NAMALWA (cell line): ENCODE data around the gene CXCL14.
"Not testable (repeated sequence)": the region's sequence is repeated elsewhere in the genome, so short reads cannot be mapped to it uniquely, and the experiment has no call there.

Source experiments
- DNase-seq: peaks from one replicate; pipeline ENCODE4 v3.0.0-alpha.2; 2015; ENCODE audit warnings: low spot score

The CXCL14 gene

DNA sequence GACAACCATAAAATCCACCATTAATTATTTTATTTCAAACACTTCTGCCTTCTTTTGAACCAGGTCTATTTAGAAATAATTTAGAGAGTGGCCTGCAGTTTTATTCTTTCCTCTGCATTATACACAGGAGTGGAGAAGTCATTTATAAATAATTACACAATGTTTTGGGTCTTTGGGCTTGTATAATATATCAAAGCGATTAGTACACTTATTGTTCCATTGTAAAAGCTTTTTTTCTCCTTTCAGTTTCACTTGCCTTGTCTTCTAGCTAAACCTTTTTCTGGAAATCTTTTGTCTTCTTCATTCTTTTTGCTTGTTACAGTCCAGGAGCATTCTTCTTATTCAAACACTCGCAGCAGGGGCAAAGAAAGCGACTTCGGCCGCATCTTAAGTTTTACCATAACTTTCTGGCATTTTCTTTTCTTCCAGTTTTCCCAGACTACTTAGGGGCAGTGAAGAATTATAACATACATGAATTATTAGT is 35.7 kb downstream of the CXCL14 start:
- DNase-seq = no peak

DNA sequence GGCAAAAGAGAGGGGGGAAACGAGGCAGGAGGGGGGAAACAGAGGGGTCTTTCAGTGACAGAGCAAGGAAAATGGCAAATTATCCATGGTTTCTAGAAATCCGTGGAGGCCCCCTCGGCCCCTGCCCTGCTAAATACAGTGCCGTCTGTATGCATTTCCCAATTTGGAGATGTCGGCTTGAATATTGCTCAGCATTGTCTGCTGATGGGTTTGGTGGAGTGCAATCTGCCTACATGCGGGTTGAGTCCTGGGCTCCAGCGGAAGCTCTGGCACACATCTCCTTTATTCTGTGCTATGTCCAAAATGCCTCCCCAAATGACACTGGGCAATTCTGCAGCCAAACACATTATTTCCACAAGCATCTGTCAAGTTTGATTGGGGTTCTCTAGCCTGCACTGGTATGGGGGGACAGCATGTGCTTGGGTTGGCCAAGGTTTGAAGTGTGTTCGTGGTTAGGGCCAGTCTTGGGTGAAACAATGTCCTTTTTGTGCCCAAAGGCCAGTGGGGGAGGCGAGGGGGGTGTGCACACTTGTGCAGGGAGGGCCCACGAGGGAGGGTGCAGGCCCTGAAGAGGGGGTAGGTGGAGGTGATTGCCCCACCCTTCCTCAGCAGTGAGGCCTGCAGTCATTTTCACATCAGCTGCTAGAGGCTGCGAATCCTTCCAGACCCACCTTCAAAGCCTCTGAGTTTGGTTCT is 36.8 kb downstream of the CXCL14 start:
- DNase-seq = no peak

DNA sequence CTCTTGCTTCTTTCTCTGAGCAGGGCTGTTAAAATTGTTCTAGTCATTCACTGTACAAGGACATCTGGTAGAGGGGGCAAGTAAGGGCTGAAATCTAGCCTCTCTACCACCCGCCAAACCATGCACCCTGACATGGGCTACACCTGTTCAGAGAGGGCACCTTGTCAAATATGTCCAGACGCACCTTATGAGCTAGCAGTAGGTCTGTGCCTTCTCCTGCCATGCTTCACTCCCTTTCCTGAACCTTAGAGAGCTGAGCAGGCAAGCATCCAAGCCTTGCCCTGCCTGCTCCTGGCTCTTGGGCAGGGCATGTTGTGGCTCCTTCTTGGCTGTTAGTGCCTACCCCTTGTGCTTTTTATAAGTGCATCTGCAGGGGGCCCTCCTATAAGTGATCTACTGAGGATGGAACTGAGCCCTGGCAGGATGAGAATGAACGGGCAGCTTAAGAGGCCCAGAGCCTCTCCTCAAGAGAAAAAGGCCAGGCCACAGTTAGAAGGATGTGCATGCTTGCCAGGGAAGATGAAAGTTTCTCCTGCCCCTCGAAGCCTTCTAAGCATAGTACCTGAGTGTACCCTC is 39.3 kb downstream of the CXCL14 start:
- DNase-seq = no peak

DNA sequence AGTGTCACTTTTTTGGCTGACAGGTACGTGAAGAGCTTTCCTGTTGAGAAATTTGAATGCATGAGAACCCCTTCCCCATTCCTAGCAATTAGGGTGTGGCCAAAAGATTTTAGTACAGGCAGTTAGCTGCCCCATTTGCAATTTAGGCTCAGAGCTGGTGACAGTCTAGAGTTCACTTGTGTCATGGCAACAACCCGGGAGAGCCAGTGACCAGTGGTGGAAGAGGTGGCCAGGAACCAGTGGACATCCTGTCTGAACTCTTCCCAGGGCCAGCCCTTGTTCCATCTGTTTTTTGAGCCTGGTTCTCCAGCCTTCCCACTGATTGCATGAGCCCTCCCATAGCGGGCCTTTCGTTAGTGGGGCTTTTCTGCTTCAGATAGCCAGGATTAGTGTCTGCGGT is 40.5 kb downstream of the CXCL14 start:
- no peak for DNase-seq

DNA sequence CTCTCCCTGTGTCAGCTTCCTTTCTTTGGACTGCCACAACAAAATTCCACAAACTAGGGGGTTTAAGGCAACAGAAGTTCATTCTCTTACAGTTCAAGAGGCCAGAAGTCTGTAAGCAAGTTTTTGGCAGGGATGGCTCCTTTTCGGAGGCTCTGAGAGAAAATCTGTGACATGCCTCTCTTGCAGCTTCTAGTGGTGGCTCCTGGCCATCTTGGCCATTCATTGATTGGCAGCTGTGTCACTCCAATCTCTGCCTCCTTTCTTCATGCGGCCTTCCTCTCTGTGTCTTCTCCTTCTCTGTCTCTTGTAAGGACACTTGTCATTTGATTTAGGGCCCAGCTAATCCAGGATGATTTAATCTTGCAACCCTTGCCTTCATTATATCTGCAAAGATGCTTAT is 41.0 kb downstream of the CXCL14 start:
- DNase-seq = no peak

DNA sequence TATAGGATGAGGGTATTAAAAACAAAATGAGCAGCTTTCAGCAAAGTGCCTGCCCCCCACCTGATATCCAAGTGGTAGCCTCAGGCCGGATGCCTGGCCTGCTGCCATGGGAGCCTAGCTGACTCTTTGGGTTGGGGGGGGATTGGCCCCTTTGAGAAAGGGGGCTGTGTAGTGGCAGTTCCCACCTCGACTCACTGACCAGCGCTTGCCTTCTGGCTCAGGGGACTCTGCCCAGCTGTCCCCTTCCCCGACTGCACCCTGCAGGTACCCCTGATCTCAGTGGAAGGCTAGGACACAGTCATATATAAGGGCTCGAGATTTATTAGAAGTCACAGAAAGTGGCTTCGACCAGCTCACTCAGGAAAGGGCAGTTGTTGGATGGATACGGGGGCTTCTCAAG is 41.5 kb downstream of the CXCL14 start:
- DNase-seq = no peak

DNA sequence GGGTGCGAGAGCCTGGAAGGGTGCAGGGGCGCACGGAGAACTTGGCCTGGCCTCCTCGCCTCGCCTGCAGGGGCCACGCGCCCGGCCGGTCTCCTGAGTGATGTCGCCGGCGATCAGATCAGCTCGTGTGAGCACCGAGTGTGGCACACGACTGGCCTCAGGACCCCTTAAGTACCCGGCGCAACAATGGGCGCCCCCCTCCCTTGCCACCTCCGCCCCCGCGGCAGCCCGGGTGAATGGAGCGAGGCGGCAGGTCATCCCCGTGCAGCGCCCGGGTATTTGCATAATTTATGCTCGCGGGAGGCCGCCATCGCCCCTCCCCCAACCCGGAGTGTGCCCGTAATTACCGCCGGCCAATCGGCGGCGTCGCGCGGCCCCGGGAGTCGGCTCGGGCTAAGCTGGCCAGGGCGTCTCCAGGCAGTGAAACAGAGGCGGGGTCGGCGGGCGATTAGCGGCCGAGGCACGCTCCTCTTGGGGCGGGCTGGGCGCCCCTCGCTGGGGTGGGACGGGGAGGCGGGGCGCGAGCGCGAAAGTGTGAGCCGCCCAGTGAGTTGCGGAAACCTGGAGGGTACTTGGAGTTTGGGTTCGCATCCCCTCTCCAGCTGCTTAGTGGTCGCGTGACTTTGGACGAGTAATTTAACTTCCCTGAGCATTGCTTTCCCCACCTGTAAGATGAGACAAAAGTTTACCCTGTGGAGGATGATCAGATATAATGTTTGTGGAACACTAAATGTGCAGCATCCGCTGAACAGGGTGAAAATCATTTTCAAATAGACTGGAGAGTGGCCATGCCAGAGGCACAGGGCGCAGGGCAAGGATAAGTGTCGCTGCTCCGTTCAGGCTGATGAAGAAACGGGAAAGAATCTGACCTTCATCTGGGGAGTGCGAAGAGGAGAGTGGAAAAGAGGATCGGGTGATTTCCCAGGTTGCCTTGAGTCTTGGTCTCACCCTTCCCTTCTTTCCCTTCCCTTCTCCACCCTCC is 42.7 kb downstream of the CXCL14 start, which contains the start of gene NEUROG1:
Gene NEUROG1, minus strand, starts transcription at position 145 of the 982 bp plus-strand sequence. CDS start 274 bp downstream, outside the sequence.
- no peak for DNase-seq

DNA sequence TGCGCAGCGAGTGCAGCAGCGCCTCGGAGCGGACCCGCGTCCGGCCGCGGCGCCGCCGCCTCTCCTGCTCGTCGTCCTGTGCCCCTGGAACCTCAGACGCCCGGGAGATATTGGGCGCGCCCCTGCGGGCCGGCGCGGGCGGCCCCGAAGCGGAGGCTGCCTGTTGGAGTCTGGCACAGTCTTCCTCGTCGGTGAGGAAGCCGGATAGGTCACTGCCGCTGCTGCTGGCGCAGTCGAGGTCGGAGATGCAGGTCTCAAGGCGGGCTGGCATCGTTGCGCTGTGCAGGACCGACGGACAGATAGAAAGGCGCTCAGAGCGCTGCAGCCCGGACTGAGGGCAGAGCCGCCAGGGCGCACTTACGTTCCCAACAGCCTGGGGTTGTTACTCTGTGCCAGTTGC is 43.4 kb downstream of the CXCL14 start:
- DNase-seq = no peak

DNA sequence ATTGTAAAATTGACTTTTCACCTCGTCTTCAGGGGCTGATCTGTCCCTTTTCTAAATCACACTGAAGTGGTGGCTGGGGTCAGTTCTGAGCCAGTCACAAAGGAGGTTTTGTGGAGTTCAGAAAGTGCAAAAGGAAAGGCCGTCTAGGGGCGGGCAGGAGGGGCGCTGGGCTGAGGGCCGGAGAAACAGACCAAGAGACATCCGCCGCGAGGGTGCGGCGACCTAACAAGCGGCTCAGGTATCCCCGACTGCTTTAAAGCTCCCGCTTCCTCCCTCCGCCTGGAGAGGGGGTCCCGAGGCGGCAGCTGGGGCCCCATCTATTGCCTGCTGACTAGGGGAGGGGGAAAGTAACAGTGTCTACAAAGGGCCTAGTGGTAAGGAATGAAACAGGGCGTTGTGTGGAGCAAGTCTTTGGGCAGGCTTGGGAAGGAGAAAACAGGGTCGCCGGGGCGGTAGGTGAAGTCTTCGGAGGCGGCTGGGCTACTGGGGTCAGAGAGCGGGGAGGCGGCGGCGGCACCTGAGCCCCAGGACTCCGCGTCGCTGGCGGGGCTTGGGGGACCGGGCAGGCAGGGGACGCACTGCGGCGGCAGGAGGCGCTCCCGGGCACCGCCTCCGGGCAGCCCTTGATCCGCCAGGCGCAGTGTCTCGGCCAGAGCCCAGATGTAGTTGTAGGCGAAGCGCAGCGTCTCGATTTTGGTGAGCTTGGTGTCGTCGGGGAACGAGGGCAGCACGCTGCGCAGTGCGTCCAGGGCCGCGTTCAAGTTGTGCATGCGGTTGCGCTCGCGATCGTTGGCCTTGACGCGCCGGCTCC is 44.0 kb downstream of the CXCL14 start:
- DNase-seq = no peak

DNA sequence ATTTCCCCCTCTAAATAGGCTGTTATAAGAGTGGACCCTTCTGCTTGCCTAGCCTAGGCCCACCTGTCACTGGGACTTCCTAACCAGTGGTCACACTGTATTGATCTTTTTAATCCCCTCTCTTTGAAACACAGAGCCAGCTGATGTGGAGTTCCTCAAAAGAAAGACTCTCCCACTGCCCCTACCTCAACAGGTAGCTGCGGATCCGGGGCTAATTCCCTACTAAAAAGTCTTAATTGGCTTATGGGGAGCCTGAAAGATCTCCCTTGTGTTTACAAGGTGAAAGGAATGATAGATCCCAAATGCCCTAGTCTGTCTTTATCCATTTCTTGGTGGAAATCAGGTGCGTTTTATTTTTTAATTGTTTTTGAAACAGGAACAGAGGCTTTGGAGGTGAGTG is 45.0 kb downstream of the CXCL14 start:
- no peak for DNase-seq

DNA sequence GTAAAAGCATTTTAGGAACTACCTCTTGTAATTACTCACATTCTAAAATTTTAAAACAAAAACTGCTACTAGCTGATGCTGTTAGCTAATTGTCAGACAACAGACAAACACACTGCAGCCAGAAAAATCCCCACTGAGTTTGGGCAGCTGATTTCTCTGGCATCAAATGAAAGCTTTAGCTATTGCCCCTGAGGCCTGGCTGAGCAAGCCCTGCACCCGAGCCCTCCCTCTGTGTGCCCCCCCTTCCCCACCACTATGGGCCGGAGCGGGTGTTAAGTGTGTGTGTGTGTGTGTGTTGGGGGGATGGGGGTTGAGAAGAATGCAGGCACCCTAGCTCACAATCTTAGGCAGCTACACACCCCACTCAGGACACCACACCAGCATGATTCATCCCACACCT is 45.5 kb downstream of the CXCL14 start:
- no peak for DNase-seq

DNA sequence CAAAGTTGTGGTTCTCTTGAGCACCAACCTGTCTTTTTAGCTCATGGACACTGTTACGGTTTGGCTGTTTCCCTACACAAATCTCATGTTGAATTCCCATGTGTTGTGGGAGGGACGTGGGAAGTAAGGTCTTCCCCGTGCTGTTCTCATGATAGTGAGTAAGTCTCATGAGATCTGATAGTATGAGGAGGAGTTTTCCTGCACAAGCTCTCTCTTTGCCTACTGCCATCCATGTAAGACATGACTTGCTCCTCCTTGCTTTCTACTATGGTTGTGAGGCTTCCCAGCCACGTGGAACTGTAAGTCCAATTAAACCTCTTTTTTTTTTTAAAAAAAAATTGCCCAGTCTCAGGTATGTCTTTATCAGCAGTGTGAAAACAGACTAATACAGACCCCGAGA is 49.2 kb downstream of the CXCL14 start:
- not testable (repeated sequence) for DNase-seq

DNA sequence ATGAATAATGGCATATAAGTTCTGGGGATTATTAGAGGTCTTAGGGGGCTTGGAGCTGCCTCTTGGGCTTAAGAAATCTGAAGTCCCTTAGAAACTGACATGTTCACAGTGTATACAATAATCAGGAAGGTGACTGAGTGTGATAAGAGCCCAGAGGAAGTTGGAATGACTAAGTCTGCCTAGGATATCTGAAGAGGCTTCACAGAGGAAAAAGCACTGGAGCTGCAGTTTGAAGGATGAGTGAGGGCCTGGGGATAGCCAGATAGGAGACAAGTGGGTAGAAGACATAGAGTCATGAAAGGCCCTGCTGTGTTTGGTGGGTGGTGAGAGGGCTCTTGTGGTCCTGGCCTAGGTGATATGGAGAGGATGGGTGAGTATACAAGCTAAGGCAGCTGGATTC is 51.9 kb downstream of the CXCL14 start:
- no peak for DNase-seq

DNA sequence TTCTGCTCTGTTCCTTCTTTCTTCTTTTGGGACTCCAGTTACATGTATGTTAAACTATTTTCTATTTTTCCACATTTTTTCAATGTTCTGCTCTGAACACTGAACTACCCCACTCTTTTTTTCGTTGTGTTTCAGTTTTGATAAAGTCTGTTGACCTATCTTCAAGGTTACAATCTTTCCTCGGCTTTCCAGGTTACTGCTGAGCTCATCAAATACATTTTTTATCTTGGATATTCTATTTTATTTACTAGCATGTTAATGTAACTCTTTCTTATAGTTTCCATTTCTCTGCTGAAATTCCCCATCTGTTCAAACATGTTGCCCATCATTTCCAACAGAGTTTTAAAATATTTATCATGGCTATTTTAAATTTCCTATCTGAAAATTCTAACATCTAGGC is 56.8 kb downstream of the CXCL14 start:
- DNase-seq = no peak
